AG10803 (cell line): Measurements from ENCODE around the gene JOSD2.
"Not testable (repeated sequence)": the region's sequence is repeated elsewhere in the genome, so short reads cannot be mapped to it uniquely, and the experiment has no call there.

ENCODE experiments used
- DNase-seq: peaks from one replicate; pipeline ENCODE4 v3.0.0; 2010; ENCODE audit warnings: low read depth
- H3K4me3 ChIP-seq: 2 replicates; pipeline ENCODE4 v1.5.1; 2011; ENCODE audit warnings: mild to moderate bottlenecking, low read length, control low read depth
- CTCF ChIP-seq: conservative IDR thresholded peaks from 2 replicates; pipeline ENCODE4 v1.5.1; 2011; ENCODE audit warnings: mild to moderate bottlenecking, low read length, control low read depth, inconsistent platforms

Gene JOSD2

DNA sequence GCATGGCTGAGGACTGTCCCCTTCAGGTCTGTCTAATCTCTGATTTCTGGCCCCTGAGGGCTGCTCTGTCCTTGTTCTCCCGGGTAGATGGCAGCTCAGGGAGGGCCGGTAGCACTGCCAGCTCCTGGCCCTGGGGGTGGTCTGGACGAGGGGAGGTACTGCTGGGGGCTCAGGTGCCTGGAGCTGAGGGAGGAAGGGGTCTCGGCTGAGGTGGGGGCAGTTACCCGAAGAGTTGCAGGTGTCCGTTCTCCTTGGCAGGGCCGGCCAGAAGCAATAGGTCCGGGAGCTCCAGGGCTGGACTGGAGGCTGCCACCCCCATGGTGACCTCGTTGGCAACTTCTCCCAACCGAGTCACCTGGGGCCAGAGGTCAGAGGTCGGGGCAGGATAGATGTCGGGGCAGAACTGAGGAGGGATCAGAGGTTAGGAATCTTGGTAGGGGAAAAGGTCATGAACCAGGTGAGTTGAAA lies 35.9 kb downstream of the JOSD2 start:
- TF ChIP-seq CTCF, result no peak
- DNase-seq, result no peak

DNA sequence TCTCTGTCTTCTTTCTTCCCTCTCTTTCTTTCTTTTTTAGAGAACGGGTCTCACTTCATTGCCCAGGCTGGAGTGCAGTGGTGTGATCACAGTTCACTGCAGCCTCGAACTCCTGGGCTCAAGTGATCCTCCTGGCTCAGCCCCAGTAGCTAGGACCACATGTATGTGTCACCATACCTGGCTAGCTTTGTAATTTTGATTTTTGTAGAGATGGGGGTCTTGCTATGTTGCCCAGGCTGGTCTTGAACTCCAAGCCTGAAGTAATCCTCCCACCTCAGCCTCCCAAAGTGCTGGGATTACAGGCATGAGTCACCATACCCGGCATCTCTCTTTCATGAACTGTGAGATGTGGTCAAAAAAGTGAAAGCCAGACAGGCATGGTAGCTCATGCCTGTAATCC lies 37.7 kb downstream of the JOSD2 start:
- not testable (repeated sequence) for H3K4me3 ChIP-seq

More for the DNA sequence above, 35.9 kb downstream of the JOSD2 start:
- no peak overlapping the region for H3K4me3 ChIP-seq

GRCh38 chr19:50468818-50469217 lies 42.2 kb downstream of the JOSD2 start:
- no peak for DNase-seq
- no peak for TF ChIP-seq CTCF
- H3K4me3 ChIP-seq, result no peak overlapping the region

More for the DNA sequence above, 37.7 kb downstream of the JOSD2 start:
- DNase-seq, result not testable (repeated sequence)

DNA sequence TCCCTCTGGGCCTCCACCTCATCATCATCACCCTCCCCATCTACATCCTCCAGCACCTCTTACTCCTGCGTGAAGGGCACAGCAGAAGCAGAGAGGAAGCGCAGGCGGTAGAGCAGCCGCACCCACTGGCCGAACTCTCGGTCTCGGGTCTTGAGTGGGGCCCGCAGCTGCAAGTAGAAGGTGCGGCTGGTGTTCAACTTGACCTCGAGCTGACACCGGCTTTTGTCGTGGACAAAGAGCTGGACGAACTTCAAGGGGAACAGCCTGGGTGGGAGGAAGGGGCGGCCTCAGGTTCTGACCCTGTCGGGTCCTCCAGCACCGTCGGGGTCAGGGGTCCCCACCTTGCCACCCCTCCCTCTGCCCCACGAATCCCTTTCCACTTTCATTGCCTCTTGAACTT lies 43.4 kb downstream of the JOSD2 start:
- no peak for DNase-seq
- TF ChIP-seq CTCF, result no peak
- H3K4me3 ChIP-seq, result no peak overlapping the region

- TF ChIP-seq CTCF, result no peak
- no peak overlapping the region for H3K4me3 ChIP-seq
These were observed 44.3 kb downstream of the JOSD2 start for GRCh38 chr19:50466706-50467039.

GRCh38 chr19:50465986-50466705 lies 44.8 kb downstream of the JOSD2 start:
- peak; percentile 16 for TF ChIP-seq CTCF
- no peak for DNase-seq
- no peak overlapping the region for H3K4me3 ChIP-seq

More at GRCh38 chr19:50466706-50467039, 44.3 kb downstream of the JOSD2 start:
- DNase-seq, result no peak

DNA sequence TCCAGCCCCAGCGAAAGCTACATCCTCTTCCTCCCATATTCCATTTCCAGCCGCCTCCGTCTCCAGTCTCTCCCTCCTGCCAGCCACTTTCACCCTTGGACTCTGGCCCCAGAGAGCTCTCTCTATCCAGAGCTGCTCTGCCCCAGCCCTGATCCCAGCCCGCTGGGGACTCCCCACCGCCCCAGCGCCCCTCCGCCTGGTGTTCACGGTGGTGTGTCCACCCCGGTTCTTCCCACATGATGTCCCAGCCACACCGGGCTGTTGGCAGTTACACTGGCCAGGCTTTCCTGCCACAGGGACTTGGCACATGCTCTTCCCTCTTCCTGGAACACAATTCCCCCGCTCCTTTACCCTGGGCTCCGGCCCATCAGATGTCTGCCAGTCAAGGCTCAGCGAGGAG lies 46.0 kb downstream of the JOSD2 start:
- H3K4me3 ChIP-seq, result no peak overlapping the region
- no peak for TF ChIP-seq CTCF
- DNase-seq, result no peak

GRCh38 chr19:50464348-50464747 lies 46.6 kb downstream of the JOSD2 start:
- DNase-seq, result no peak
- TF ChIP-seq CTCF, result no peak
- H3K4me3 ChIP-seq, result no peak overlapping the region
